T-helper 17 cell (primary cell): Measurements from ENCODE around the gene AMER3. TPM values are rescaled to one million over a fixed set of nuclear protein-coding genes. Genes with fewer than 3 reads are reported as not detected.
"Not testable (repeated sequence)": the region's sequence is repeated elsewhere in the genome, so short reads cannot be mapped to it uniquely, and the experiment has no call there.

Experiments used
- ATAC-seq: fragments of 150-1000 bp; cut with Tn5 transposase; 2 replicates; pipeline ENCODE4 v1.10.0; 2021; ENCODE audit warnings: mild to moderate bottlenecking, moderate library complexity
- DNase-seq, 3 donors: peaks; one replicate each; pipeline versions ENCODE4 v3.0.0 to v3.0.0-alpha.2; 2020 to 2021
- H3K9me3 ChIP-seq: one replicate; pipeline ENCODE4 v1.7.0; 2013; ENCODE audit warnings: low read length, mild to moderate bottlenecking; ENCODE audit not compliant: control insufficient read depth, poor library complexity, severe bottlenecking
- H3K27ac Mint-ChIP-seq: one replicate; pipeline ENCODE4 v1.8.0; 2022; ENCODE audit warnings: mild to moderate bottlenecking, moderate library complexity, mixed read lengths
- H3K27me3 Mint-ChIP-seq: one replicate; pipeline ENCODE4 v1.8.0; 2022; ENCODE audit warnings: mixed read lengths
- H3K36me3 Mint-ChIP-seq: one replicate; pipeline ENCODE4 v1.8.0; 2022; ENCODE audit warnings: low read depth, mixed read lengths
- H3K4me1 Mint-ChIP-seq: one replicate; pipeline ENCODE4 v1.8.0; 2022; ENCODE audit warnings: mild to moderate bottlenecking, mixed read lengths
- H3K4me3 Mint-ChIP-seq: one replicate; pipeline ENCODE4 v1.8.0; 2022; ENCODE audit warnings: mild to moderate bottlenecking, moderate library complexity, mixed read lengths
- total RNA-seq, 4 donors: library from RNA in 2 of 4; stranded (reverse) in 2 of 4; gene quantifications; one replicate each; pipeline ENCODE4 v1.2.3 and lab custom pipeline; 2022 to 2026

AMER3 gene, protein sequence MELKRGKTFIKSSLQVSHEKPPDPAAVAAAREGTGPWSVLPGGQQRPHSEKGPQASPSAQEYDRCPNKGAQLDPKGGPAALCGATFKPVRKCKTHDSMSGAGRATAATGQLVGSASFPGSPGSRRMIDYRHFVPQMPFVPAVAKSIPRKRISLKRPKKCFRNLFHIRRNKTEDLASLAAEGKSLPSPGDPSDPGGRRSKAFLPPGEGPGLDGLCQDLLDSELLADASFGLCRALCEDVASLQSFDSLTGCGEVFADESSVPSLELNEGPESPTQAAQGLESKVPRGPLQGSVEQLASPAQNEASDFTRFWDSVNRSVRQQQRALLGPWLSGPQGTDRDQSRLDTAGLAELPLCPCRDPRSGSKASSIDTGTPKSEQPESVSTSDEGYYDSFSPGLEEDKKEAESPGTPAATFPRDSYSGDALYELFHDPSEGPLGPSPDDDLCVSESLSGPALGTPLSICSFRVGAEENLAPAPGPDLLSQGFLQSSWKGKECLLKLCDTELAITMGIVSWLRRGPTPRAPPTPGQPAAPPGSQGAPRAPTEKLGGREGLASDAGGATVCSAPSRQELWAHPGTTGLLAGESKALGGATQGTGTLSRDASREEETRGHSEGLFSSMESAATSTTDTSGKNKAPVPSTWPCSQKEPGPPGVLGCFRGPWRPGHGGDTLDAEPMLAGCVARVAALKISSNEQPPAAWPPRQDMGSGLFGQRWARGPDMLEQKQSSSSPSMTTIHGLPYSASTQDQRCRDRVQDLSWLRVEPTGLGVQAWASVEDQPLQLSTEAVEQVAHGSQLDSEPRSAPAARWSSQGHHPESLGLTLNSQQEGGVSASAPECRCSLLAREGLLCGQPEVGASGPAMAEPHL
- total RNA-seq (not detected), total RNA-seq (lab: John Stamatoyannopoulos, UW) (0 reads per million in 2 donors)

DNA sequence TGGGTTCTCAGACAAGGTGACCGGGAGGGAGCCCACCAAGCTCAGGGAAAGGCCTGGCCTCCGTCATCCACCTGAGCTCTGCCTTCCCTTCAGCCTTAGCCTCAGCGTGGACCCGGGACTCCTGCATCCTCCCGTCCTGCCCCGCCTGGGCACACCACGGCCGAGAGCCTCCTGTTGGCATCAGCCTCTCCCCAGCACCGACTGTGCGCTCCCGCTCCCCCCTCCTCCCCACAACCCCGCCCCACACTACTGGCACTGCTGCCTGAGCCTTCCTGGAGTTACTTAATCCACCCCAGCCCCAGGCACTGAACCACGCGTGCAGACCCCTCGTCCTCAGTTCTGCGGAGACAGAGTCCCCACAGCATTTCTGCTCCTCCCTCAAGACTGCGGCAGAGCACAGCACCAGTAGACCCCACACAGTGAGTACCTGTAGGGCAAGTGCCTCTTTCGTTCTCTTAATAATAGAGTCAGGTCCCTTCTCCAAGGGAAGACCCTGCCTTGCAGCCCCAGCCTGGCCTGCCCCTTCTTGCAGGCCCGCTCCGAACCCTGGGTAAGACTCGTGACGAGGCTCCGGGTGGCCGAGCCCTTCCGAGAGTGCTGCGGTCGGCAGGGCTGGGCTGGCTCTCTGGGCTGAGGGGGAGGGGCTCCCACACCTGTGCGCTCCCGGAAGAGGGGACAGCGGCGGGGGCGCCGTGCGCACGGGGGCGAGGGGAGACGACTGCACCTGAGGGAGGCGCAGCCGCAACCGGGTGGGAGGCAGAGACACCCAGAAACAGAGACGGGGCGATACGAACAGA lies at the start of gene AMER3:
Gene AMER3, plus strand, starts transcription at position 285 of the 797 bp plus-strand sequence. CDS start 6,533 bp downstream, outside the sequence.
- Mint-ChIP-seq H3K27ac (no peak within 1 kb of the TSS), H3K27me3 (peaks cover 54% of the 10 kb centered on the region), H3K4me3 (peak within 1 kb of the TSS; percentile 51), H3K36me3 (peaks cover 2% of the 10 kb centered on the region), H3K4me1 (peaks cover 5% of the 10 kb centered on the region)
- ATAC-seq (no peak), DNase-seq (no peak)
- no peaks in the 10 kb centered on the region for H3K9me3 ChIP-seq

DNA sequence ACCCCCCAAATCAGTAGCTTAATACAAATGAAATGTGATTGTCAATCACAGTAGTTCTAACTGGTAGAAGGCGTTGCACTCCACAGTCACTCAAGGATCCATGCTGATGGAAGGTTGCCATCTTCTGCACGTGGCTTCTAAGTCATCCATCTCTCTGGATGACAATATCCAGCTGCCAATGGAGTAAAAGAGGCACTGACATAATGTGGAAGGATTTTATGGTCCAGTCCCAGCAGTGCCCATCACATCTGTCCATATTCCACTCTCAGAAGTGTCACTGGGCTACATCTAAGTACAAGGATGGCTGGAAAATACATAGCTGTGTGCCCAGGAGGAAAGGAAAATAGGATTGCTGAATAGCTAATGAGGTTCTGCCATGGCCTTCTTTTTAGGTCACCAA lies 40.5 kb upstream of the AMER3 start:
- H3K36me3 Mint-ChIP-seq, ATAC-seq, H3K27ac Mint-ChIP-seq: not testable (repeated sequence)

DNA sequence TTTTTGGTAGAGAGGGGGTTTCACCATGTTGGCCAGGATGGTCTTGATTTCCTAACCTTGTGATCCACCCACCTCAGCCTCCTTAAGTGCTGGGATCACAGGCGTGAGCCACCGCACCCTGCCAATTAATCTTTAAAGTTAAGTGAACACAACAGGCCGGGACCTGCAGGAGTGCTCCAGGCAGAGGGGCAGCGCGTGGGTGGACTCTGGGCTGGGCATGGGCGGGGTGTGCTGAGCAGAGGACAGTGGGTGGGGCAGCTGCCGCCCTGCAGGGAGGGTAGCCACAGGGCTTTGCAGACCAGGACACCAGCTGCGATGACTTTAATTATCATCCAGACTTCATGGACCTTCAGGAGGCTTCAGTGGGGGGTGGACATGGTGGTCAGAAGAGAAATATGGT lies 35.3 kb upstream of the AMER3 start:
- no peak for DNase-seq
- peaks cover 12% of the 10 kb centered on the region for H3K27me3 Mint-ChIP-seq
- no peak for ATAC-seq
- no peaks in the 10 kb centered on the region for H3K36me3 Mint-ChIP-seq
- no peak overlapping the region for H3K27ac Mint-ChIP-seq
- H3K4me1 Mint-ChIP-seq: peaks cover 2% of the 10 kb centered on the region
- H3K9me3 ChIP-seq: no peaks in the 10 kb centered on the region
- no peak overlapping the region for H3K4me3 Mint-ChIP-seq

More for the DNA sequence above, 40.5 kb upstream of the AMER3 start:
- H3K4me1 Mint-ChIP-seq, H3K9me3 ChIP-seq, DNase-seq, H3K4me3 Mint-ChIP-seq, H3K27me3 Mint-ChIP-seq: not testable (repeated sequence)

- Mint-ChIP-seq H3K36me3 (no peaks in the 10 kb centered on the region), H3K4me3 (no peak overlapping the region), H3K4me1 (peaks cover 2% of the 10 kb centered on the region), H3K27ac (no peak overlapping the region), H3K27me3 (peaks cover 12% of the 10 kb centered on the region)
- no peaks in the 10 kb centered on the region for H3K9me3 ChIP-seq
- DNase-seq (no peak), ATAC-seq (no peak)
Observed at GRCh38 chr2:130720528-130720927, 34.8 kb upstream of the AMER3 start.

GRCh38 chr2:130724455-130724854 lies 30.9 kb upstream of the AMER3 start:
- ATAC-seq (no peak), DNase-seq (no peak)
- H3K9me3 ChIP-seq: no peaks in the 10 kb centered on the region
- peaks cover 4% of the 10 kb centered on the region for H3K4me1 Mint-ChIP-seq
- no peak overlapping the region for H3K27ac Mint-ChIP-seq
- no peak overlapping the region for H3K4me3 Mint-ChIP-seq
- no peaks in the 10 kb centered on the region for H3K36me3 Mint-ChIP-seq
- H3K27me3 Mint-ChIP-seq: peaks cover 12% of the 10 kb centered on the region

DNA sequence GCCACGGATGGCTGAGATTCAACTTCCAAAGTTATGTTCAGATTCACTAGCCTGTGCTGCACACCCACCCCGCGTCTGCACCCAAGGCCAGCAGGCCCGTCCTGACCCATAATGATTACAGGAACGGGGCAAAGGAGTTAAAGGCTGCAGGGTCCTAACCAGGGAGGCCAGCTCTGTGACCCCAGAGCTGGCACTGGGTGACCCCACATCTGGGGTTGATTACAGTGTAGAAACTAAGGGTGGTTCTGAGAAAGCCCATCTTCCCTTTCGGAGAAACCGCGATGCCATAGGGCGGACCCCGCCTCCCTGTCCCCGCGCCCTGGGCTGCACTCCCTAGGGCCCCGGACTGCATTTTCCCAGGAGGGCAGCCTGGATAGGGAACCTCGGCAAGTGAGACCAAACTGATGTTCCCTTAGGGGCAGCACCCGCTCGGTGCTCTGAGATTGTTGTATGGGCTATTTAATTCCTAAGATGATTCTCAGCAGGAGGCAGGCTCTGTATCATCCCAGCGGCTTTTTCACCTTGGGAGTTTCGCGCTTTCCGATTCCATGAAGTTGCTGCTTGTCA lies 28.6 kb upstream of the AMER3 start:
- Mint-ChIP-seq H3K27ac (peak overlapping the region; percentile 83), H3K4me1 (peaks cover 5% of the 10 kb centered on the region), H3K36me3 (no peaks in the 10 kb centered on the region), H3K27me3 (no peaks in the 10 kb centered on the region), H3K4me3 (peak overlapping the region; percentile 82)
- ATAC-seq: no peak
- no peak for DNase-seq
- H3K9me3 ChIP-seq: no peaks in the 10 kb centered on the region

- H3K9me3 ChIP-seq: no peaks in the 10 kb centered on the region
- Mint-ChIP-seq H3K27me3 (no peaks in the 10 kb centered on the region), H3K4me1 (peaks cover 5% of the 10 kb centered on the region), H3K4me3 (peak overlapping the region; percentile 82), H3K36me3 (no peaks in the 10 kb centered on the region), H3K27ac (peak overlapping the region; percentile 83)
- DNase-seq (peak; percentile 80 to 89 (median 87)), ATAC-seq (peak; percentile 95)
Observed at GRCh38 chr2:130727286-130727924, 27.9 kb upstream of the AMER3 start.

- ATAC-seq: peak; percentile 63
- peak overlapping the region; percentile 83 for H3K27ac Mint-ChIP-seq
Observed at GRCh38 chr2:130728007-130728454, 27.3 kb upstream of the AMER3 start.

DNA sequence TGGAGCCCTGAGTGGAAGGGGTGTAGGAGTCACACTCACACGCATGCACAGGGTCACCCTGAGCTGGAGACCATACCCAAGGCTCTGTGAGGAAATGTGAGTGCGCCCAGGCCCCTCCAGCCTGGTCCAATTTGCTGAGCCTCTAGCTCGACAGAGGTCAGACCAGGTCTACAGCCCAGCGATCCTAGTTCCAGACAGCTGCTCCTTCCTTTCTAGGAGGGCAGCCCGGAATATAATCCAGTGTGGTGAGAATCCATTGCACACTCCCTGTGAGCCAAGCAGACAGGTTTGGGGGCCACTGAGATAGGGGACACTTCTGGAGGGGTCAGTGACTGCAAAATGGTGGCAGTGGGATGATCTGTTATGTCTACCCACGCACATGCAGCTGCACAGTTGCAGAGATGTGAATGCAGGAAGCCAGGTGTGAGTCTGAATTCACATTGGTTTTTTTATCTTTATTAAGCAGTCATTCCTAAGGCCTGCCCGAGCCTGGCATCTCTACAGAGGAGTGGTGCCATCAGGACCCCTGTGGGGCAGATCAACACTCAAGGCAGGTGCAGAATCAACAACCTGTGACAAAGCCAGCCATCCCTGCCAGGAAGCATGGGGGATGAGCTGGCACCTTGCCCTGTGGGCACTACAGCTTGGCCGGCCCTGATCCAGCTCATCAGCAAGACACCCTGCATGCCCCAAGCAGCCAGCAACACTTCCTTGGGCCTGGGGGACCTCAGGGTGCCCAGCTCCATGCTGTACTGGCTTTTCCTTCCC lies 26.6 kb upstream of the AMER3 start, which contains the start of gene GPR148:
Gene GPR148, plus strand, starts transcription at position 522 of the 768 bp plus-strand sequence. Its CDS starts 82 bp downstream, at position 604.
- peaks cover 5% of the 10 kb centered on the region for H3K4me1 Mint-ChIP-seq
- no peaks in the 10 kb centered on the region for H3K27me3 Mint-ChIP-seq
- no peaks in the 10 kb centered on the region for H3K36me3 Mint-ChIP-seq
- ATAC-seq (no peak), DNase-seq (no peak)
- peak within 1 kb of the TSS; percentile 83 for H3K27ac Mint-ChIP-seq
- H3K9me3 ChIP-seq: no peaks in the 10 kb centered on the region
- peak within 1 kb of the TSS; percentile 82 for H3K4me3 Mint-ChIP-seq

More at GRCh38 chr2:130728007-130728454, 27.3 kb upstream of the AMER3 start:
- H3K4me3 Mint-ChIP-seq: peak overlapping the region; percentile 82
- H3K4me1 Mint-ChIP-seq: peaks cover 5% of the 10 kb centered on the region
- peak in 1 of 3 donors; percentile 51 for DNase-seq
- no peaks in the 10 kb centered on the region for H3K36me3 Mint-ChIP-seq
- no peaks in the 10 kb centered on the region for H3K27me3 Mint-ChIP-seq
- no peaks in the 10 kb centered on the region for H3K9me3 ChIP-seq

GRCh38 chr2:130729322-130730299 lies 25.7 kb upstream of the AMER3 start:
- ATAC-seq: no peak
- Mint-ChIP-seq H3K27me3 (no peaks in the 10 kb centered on the region), H3K4me1 (peaks cover 5% of the 10 kb centered on the region), H3K4me3 (peak overlapping the region; percentile 59), H3K27ac (no peak overlapping the region), H3K36me3 (no peaks in the 10 kb centered on the region)
- no peaks in the 10 kb centered on the region for H3K9me3 ChIP-seq
- no peak for DNase-seq

DNA sequence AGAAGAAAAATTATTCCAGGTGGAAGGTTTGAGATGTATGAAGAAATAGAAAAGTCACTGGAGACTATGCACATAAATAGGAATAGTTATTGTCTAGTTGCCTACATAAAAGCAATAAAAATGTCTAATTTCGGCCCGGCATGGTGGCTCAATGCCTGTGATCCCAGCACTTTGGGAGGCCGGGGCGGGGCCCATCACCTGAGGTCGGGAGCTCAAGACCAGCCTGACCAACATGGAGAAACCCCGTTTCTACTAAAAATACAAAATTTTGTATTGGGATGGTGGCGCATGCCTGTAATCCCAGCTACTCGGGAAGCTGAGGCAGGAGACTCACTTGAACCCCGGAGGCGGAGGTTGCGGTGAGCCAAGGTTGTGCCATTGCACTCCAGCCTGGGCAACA lies 23.1 kb upstream of the AMER3 start:
- DNase-seq, H3K4me3 Mint-ChIP-seq, H3K27me3 Mint-ChIP-seq, H3K36me3 Mint-ChIP-seq, H3K9me3 ChIP-seq, ATAC-seq, H3K27ac Mint-ChIP-seq, H3K4me1 Mint-ChIP-seq: not testable (repeated sequence)
